Measurements from ENCODE around the gene CYP26C1. TPM values are rescaled to one million over a fixed set of nuclear protein-coding genes. Genes with fewer than 3 reads are reported as not detected.

CYP26C1 gene
- under 1 TPM in 3 of 6 experiments, not detected in 3; 0.07 to 0.12 (median 0.10) TPM for total RNA-seq
- long read RNA-seq = 0 reads

GRCh38 chr10:93059975-93060886 lies at the start of gene CYP26C1:
TSS of gene CYP26C1 (plus strand) at chr10:93060798. CDS start at chr10:93061264, 466 bp downstream.
- H3K36me3 ChIP-seq = peaks cover 0 to 2% (median 0%) of the 10 kb centered on the region in 4 donors
- no peak within 1 kb of the TSS for H3K4me3 ChIP-seq
- DNase-seq = no peak
- peaks cover 0 to 18% (median 0%) of the 10 kb centered on the region in 4 donors for H3K4me1 ChIP-seq
- ATAC-seq = no peak
- no peaks in the 10 kb centered on the region for H3K9me3 ChIP-seq
- intact Hi-C loops (cut with DNase I) = no loop called here
- no peak within 1 kb of the TSS for H3K27ac ChIP-seq
- peaks cover 0 to 2% of the 10 kb centered on the region in 2 donors for H3K27me3 ChIP-seq
- TF ChIP-seq CTCF (IDR thresholded peaks at IDR 0.05) = no peak
- TF ChIP-seq POLR2A (IDR thresholded peaks at IDR 0.05) = no peak
- 63% methylated on average over 12 of the region's 67 CpGs for WGBS (ENCODE audit: insufficient coverage, low coverage, low lambda C conversion rate, missing lambda C conversion rate)

- Histone ChIP-seq H3K36me3 (no peaks in the 10 kb centered on the region), H3K4me3 (no peak overlapping the region), H3K4me1 (peaks cover 0 to 5% (median 1%) of the 10 kb centered on the region in 4 donors), H3K9me3 (no peaks in the 10 kb centered on the region), H3K27me3 (no peaks in the 10 kb centered on the region), H3K27ac (no peak overlapping the region)
- DNase-seq (no peak), ATAC-seq (peak; percentile 48 to 71 (median 64))
- TF ChIP-seq CTCF (IDR thresholded peaks at IDR 0.05) (no peak), POLR2A (IDR thresholded peaks at IDR 0.05) (no peak)
- 67% methylated on average over 3 of the region's 3 CpGs for WGBS (ENCODE audit: insufficient coverage, low coverage, low lambda C conversion rate, missing lambda C conversion rate)
- intact Hi-C loops (cut with DNase I) = no loop called here
Observed at GRCh38 chr10:93015722-93016121, 44.9 kb upstream of the CYP26C1 start.

GRCh38 chr10:93023013-93023650 lies 37.5 kb upstream of the CYP26C1 start:
- no peaks in the 10 kb centered on the region for H3K27me3 ChIP-seq
- TF ChIP-seq POLR2A (IDR thresholded peaks at IDR 0.05) = no peak
- TF ChIP-seq CTCF (IDR thresholded peaks at IDR 0.05) = no peak
- no peaks in the 10 kb centered on the region for H3K9me3 ChIP-seq
- H3K4me3 ChIP-seq = no peak overlapping the region
- H3K36me3 ChIP-seq = no peaks in the 10 kb centered on the region
- H3K4me1 ChIP-seq = peaks cover 0 to 10% (median 0%) of the 10 kb centered on the region in 4 donors
- intact Hi-C loops (cut with DNase I) = no loop called here
- peak in 1 of 3 donors; percentile 75 for DNase-seq
- 48% methylated on average over 3 of the region's 4 CpGs for WGBS (ENCODE audit: insufficient coverage, low coverage, low lambda C conversion rate, missing lambda C conversion rate)
- ATAC-seq = peak; percentile 62 to 88 (median 84)
- no peak overlapping the region for H3K27ac ChIP-seq

GRCh38 chr10:93026072-93026471 lies 34.5 kb upstream of the CYP26C1 start:
- Histone ChIP-seq H3K4me3 (no peak overlapping the region), H3K4me1 (peaks cover 0 to 10% (median 0%) of the 10 kb centered on the region in 4 donors), H3K27ac (no peak overlapping the region), H3K27me3 (no peaks in the 10 kb centered on the region), H3K36me3 (no peaks in the 10 kb centered on the region), H3K9me3 (no peaks in the 10 kb centered on the region)
- intact Hi-C loops (cut with DNase I) = no loop called here
- 63% methylated on average over 2 of the region's 2 CpGs for WGBS (ENCODE audit: insufficient coverage, low coverage, low lambda C conversion rate, missing lambda C conversion rate)
- DNase-seq (no peak), ATAC-seq (peak in 1 of 4 donors; percentile 33)
- TF ChIP-seq CTCF (IDR thresholded peaks at IDR 0.05) = no peak

Data from right lobe of liver (tissue), 6 donors.